ENCODE measurements around the gene GPX8. TPM values are rescaled to one million over a fixed set of nuclear protein-coding genes. Genes with fewer than 3 reads are reported as not detected.

GPX8 gene
- total RNA-seq, 1 experiment from 2014 or later = 18.9 TPM

DNA sequence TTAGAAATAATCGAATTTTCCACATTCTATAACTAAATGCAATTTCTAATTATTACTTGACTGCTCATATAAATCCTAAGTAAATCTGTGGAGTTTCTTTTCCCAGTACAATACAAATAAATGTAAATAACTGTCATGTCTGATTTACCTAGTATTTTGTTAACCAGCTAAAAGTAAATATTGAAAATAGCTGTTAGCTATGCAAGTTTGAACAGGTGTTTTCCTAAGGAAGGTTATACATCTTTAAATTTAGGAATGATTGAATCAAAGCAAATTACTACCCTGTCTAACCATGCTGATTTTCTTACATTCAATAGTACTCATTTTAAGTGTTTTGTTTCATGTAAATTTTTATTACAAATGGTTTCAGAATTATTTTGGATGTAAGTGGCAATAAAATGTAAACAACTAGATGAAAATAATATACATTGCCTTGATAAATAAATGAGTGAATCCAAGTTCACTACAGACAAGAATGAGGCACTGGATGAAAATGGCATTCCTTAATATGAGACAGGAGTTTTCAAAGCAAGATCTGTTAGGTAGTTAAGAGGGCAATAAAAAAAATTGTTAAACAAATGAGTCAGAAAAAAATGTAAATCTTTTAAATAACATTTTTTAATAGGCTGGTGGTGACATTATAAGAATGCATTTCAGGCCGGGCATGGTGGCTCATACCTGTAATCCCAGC is 51.4 kb downstream of the GPX8 start:
- BruUV-seq (replicated peaks) = no TSS peak
- ChIA-PET POLR2A (no interaction called here), CTCF (no interaction called here)
- Histone ChIP-seq H3K9me3 (no peaks in the 10 kb centered on the region), H3K36me3 (ENCODE audit: control insufficient read depth, insufficient read depth, low read length) (no peaks in the 10 kb centered on the region), H3K4me1 (no peaks in the 10 kb centered on the region), H3K4me3 (ENCODE audit: low read depth, low read length) (no peak overlapping the region), H3K27me3 (replicated peaks; ENCODE audit: control insufficient read depth, insufficient read depth, low read length) (no peaks in the 10 kb centered on the region)
- Mint-ChIP-seq H3K4me3 (ENCODE audit: unreplicated experiment) (no peak overlapping the region), H3K27me3 (ENCODE audit: insufficient read depth, unreplicated experiment) (peaks cover 8% of the 10 kb centered on the region), H3K27ac (ENCODE audit: unreplicated experiment) (no peak overlapping the region), H3K9me3 (ENCODE audit: unreplicated experiment) (no peaks in the 10 kb centered on the region), H3K36me3 (ENCODE audit: insufficient read depth, unreplicated experiment) (no peaks in the 10 kb centered on the region), H3K4me1 (ENCODE audit: low read depth, unreplicated experiment) (no peaks in the 10 kb centered on the region)
- TF ChIP-seq, protein P1, sequence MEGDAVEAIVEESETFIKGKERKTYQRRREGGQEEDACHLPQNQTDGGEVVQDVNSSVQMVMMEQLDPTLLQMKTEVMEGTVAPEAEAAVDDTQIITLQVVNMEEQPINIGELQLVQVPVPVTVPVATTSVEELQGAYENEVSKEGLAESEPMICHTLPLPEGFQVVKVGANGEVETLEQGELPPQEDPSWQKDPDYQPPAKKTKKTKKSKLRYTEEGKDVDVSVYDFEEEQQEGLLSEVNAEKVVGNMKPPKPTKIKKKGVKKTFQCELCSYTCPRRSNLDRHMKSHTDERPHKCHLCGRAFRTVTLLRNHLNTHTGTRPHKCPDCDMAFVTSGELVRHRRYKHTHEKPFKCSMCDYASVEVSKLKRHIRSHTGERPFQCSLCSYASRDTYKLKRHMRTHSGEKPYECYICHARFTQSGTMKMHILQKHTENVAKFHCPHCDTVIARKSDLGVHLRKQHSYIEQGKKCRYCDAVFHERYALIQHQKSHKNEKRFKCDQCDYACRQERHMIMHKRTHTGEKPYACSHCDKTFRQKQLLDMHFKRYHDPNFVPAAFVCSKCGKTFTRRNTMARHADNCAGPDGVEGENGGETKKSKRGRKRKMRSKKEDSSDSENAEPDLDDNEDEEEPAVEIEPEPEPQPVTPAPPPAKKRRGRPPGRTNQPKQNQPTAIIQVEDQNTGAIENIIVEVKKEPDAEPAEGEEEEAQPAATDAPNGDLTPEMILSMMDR (IDR thresholded peaks at IDR 0.05; ENCODE audit: insufficient read depth in 1 of 2, low read depth in 1 of 2, low read length in 1 of 2, severe bottlenecking in 1 of 2, unreplicated experiment in 1 of 2) = no peak
- no peak for DNase-seq
- intact Hi-C loops (cut with micrococcal nuclease; ENCODE audit: unreplicated experiment) = no loop called here

Small RNAs within 50 kb of the gene (microRNA-seq; reads per million reads assigned to microRNA genes)
- gene MIR449A (17.3 reads per million, percentile 56 among the genes with 10 or more reads in this experiment), gene MIR449B (not detected), gene MIR449C (6.7 reads per million, percentile 40 among the genes with 10 or more reads in this experiment)

Other genes with a start within 250 kb of the GPX8 start
- not detected in 2 replicates for gene ESM1, start 174.6 kb upstream of the GPX8 start, total RNA-seq (2022)
- gene GZMK, start 135.9 kb upstream of the GPX8 start, total RNA-seq (2022) = not detected in 2 replicates
- not detected in 2 replicates for gene GZMA, start 57.5 kb upstream of the GPX8 start, total RNA-seq (2022)
- not detected in 2 replicates for gene CDC20B, start 13.0 kb downstream of the GPX8 start, total RNA-seq (2022)
- 1.9 and 2.0 TPM in 2 replicates for gene MCIDAS, start 67.1 kb downstream of the GPX8 start, total RNA-seq (2022)
- 3.1 and 3.9 TPM in 2 replicates for gene CCNO, start 73.4 kb downstream of the GPX8 start, total RNA-seq (2022)
- 27.6 and 31.6 TPM in 2 replicates for gene DHX29, start 147.5 kb downstream of the GPX8 start, total RNA-seq (2022)
- gene MTREX, start 147.8 kb downstream of the GPX8 start, total RNA-seq (2022) = 83.7 and 95.2 TPM in 2 replicates